Erythroblast (primary cell): Measurements from ENCODE around the gene C2orf74.
"Not testable (repeated sequence)": the region's sequence is repeated elsewhere in the genome, so short reads cannot be mapped to it uniquely, and the experiment has no call there.

ENCODE experiments used
- DNase-seq, 2 experiments: peaks; one replicate each; lab custom pipeline; 2025; lab: John Stamatoyannopoulos, UW
- GATA1 ChIP-seq: IDR thresholded peaks from 2 replicates; pipeline ENCODE4 v1.6.1; 2011; ENCODE audit warnings: low read depth, mild to moderate bottlenecking, control low read depth, low read length, moderate library complexity
- POLR2A ChIP-seq: IDR thresholded peaks from 2 replicates; pipeline ENCODE4 v1.6.1; 2011; ENCODE audit warnings: mild to moderate bottlenecking, low read length

Gene C2orf74

GRCh38 chr2:61151436-61151835 lies 10.6 kb upstream of the C2orf74 start:
- TF ChIP-seq POLR2A = no peak
- no peak for TF ChIP-seq GATA1
- no peak for DNase-seq

GRCh38 chr2:61157371-61158003 lies 4.5 kb upstream of the C2orf74 start:
- no peak for DNase-seq
- no peak for TF ChIP-seq POLR2A
- TF ChIP-seq GATA1 = no peak

- TF ChIP-seq GATA1 (no peak), POLR2A (no peak)
- DNase-seq = no peak
Measured at GRCh38 chr2:61158356-61158955, 3.5 kb upstream of the C2orf74 start.

- DNase-seq = no peak
- TF ChIP-seq GATA1 (no peak), POLR2A (no peak)
Measured at GRCh38 chr2:61162721-61163120, 733 bp downstream of the C2orf74 start.

GRCh38 chr2:61165082-61165481 lies 3.1 kb downstream of the C2orf74 start:
- DNase-seq = not testable (repeated sequence)

GRCh38 chr2:61165946-61166345 lies 4.0 kb downstream of the C2orf74 start:
- no peak for TF ChIP-seq GATA1
- no peak for TF ChIP-seq POLR2A
- no peak for DNase-seq

- DNase-seq = no peak
- TF ChIP-seq GATA1 (no peak), POLR2A (no peak)
Measured at GRCh38 chr2:61167579-61167978, 5.6 kb downstream of the C2orf74 start.

GRCh38 chr2:61172671-61173070 lies 10.7 kb downstream of the C2orf74 start:
- no peak for DNase-seq
- no peak for TF ChIP-seq GATA1
- TF ChIP-seq POLR2A = no peak

- TF ChIP-seq GATA1 (no peak), POLR2A (no peak)
- DNase-seq = no peak
Measured at GRCh38 chr2:61173116-61173515, 11.1 kb downstream of the C2orf74 start.

GRCh38 chr2:61175036-61175435 lies 13.0 kb downstream of the C2orf74 start:
- TF ChIP-seq GATA1 (no peak), POLR2A (no peak)
- DNase-seq = no peak

- DNase-seq = peak; percentile 92 to 95
- TF ChIP-seq GATA1 (no peak), POLR2A (peak; percentile 90)
Measured at GRCh38 chr2:61176755-61177726, 15.1 kb downstream of the C2orf74 start.

- TF ChIP-seq POLR2A = no peak
- no peak for TF ChIP-seq GATA1
- peak; percentile 71 to 76 for DNase-seq
Measured at GRCh38 chr2:61177727-61178549, 15.9 kb downstream of the C2orf74 start.
